GM21786 (cell line): Measurements from ENCODE around the gene TRPM3.
"Not testable (repeated sequence)": the region's sequence is repeated elsewhere in the genome, so short reads cannot be mapped to it uniquely, and the experiment has no call there.

ENCODE experiments used
- ATAC-seq: cut with Tn5 transposase; IDR thresholded peaks from one replicate; pipeline ENCODE4 v1.9.1; 2021; ENCODE audit not compliant: unreplicated experiment

TRPM3 gene

DNA sequence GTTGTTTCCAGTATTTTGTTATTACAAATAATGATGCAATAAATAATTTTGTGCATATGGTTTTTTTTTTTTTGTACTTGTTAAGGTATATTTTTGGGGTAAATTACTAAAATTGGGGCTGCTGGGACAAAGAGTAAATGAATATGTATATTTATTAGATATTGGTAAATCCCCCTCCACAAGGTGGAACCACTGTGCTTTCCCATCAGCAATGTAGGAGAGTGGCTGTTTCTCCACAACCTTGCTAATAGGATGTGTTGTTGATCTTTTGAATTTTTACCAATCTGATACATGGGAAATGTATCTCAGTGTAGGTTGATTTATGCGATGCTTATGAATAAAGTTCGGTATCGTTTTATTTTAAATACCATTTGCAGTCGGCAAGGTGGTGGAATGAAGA lies 118.1 kb downstream of the TRPM3 start:
- no peak for ATAC-seq

GRCh38 chr9:71001780-71002386 lies 119.5 kb downstream of the TRPM3 start:
- ATAC-seq, result no peak

GRCh38 chr9:70998962-70999361 lies 122.5 kb downstream of the TRPM3 start:
- ATAC-seq, result no peak

GRCh38 chr9:70995511-70995910 lies 125.9 kb downstream of the TRPM3 start:
- ATAC-seq, result no peak

DNA sequence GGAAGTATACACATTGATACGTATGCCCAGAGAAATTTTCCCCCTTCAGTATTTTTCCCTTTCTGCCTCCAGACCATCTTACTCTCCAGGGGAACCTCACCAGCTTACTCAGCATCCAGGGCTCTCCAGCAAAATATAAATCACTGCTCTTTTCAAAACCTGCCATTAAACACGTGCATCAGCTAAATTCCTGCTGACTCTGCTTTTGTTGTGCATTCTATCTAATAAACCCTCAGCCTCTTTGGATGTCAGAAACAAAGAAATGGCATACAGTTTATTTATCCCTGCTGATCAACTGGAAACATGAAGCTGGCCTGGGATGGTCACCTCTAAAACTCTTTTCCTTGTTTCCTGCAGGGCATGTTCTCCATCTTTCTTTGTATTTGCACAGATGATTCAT lies 126.8 kb downstream of the TRPM3 start:
- ATAC-seq, result no peak

DNA sequence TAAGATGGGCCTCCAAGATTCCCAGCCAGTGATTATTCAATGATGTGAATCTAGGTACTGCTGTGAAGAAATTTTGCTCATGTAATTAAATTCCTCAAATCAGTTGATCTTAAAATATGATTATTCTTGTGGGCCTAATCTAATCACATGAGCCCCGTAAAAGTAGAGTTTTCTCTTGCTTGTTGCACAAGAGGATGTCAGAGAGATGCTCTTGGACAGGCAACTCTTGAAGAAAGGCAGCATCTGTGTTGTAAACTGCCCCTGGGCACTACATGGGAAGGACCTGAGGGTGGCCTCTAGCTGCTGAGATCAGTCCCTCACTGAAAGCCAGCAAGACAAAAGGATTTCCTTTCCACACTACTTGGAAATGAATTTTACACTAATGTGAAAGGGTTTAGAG lies 132.9 kb downstream of the TRPM3 start:
- ATAC-seq, result no peak

DNA sequence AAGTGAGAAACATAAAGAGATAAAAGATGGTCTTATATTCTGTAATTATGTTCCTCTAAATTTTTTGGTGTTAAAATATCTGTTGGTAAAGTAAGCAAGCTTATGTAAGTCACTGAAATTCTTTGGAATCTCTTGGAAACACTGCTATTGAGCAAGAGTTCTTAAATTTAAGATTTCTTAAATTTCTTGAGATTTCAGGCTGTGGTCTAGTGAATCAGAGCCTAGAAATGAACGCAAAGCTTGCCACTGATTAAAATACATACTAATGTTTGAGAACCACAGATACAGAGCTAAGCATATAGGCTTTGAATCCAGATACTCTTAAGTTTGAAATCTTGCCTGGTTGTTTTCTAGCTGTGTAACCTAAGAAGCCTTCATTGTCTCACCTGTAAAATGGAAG lies 133.4 kb downstream of the TRPM3 start:
- ATAC-seq, result no peak

GRCh38 chr9:70986984-70987383 lies 134.4 kb downstream of the TRPM3 start:
- no peak for ATAC-seq

GRCh38 chr9:70983723-70984295 lies 137.6 kb downstream of the TRPM3 start:
- ATAC-seq, result no peak

DNA sequence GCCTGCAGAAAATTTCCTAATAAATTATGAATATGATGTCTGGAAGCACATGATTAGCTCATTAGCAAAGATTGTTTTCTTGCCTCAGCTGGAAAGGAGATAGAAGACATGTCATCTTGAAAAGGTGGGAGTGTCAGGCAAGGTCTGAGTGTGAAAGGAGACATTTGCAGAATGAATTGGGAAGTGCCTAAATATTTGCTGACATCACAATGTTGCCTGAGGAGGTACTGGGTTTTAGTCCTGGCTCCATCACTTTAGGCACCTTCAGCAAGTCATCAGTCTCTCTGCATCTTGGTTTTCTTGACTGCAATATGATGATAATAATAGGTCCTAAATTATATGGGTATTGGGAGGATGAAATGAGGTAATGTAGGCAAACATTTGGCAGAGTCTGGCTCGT lies 140.1 kb downstream of the TRPM3 start:
- ATAC-seq, result no peak

GRCh38 chr9:70979966-70980365 lies 141.5 kb downstream of the TRPM3 start:
- ATAC-seq, result no peak

DNA sequence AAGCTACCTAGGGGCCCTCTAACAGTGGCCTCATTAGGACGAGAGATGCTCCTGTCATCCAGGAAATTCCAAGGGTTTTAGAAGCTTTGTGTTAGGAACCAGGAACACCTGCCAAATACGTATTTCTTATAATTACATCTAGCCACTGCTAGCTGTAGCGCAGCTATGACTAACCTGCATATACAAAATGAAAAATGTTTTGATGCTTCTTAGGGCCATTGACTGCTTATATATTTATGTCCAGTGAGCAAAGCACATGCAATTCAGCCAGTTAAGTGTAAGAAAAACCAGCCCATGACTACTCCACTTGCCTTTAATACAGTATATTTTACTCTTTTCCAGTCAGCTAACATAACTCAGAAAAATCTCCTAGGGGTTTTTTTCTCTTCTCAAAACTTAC lies 143.3 kb downstream of the TRPM3 start:
- ATAC-seq, result no peak

- ATAC-seq, result no peak
Measured at GRCh38 chr9:70975821-70976220, 145.6 kb downstream of the TRPM3 start.

GRCh38 chr9:70971723-70972122 lies 149.7 kb downstream of the TRPM3 start:
- ATAC-seq, result no peak

- not testable (repeated sequence) for ATAC-seq
Measured at GRCh38 chr9:70966380-70966779, 155.0 kb downstream of the TRPM3 start.

DNA sequence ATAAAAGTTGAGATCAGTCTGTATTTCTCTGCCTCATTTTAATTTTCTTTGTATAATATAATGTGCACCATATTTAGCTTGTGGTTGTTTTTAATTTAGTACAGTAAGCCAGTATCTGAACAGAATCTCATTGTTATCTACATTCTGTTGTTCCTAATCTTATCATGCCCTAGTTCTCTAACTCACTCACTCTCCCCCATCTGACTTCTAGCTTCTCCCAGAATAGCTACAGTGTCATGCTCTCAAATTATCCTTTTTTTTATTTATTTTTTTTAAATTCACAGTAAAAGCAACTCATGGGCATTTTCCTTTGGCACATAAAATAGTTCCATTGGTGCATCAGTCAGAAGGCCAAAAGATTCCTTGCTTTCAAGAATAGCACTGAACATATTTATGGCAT lies 156.6 kb downstream of the TRPM3 start:
- ATAC-seq, result no peak

DNA sequence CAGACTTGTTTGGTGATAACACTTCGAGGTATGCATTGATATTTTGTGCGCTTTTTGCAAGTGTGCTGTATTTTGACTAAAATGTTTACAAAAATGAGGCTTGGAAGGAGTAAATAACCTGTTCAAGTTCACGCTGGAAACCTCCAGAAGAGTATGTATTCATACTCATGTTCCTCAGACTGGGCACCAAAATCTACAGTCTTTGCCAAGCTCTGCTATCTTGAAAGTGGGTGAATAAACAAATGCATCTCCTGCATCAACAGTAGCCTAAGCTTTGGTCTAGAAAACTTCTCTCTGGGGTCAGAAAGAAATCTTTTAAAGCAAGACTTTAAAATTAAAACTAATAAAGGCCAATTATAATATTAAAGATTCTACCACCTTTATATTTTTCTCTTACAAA lies 157.9 kb downstream of the TRPM3 start:
- ATAC-seq, result no peak

- no peak for ATAC-seq
Measured at GRCh38 chr9:70962761-70963440, 158.5 kb downstream of the TRPM3 start.

DNA sequence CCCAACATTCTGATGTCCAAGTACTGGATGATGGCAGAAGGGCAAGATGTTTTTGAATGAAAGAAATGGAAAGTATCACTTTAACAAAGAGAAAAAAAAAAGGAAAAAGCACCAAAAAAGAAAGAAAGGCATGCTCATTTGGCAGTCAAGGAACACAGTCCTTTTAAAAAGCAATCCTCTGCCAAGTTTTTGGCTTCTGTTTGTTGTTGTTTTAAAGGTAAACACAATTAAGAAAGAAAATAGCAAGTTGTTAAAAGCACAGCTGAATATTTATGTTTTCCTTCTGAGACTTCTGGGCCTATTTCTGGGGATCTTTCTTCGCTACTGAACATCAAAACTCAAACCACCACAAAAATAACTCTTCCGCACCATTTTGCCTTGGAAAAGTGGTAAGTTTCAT lies 162.1 kb downstream of the TRPM3 start:
- ATAC-seq, result no peak

- ATAC-seq, result no peak
Measured at GRCh38 chr9:70954596-70955143, 166.8 kb downstream of the TRPM3 start.

GRCh38 chr9:70954126-70954525 lies 167.3 kb downstream of the TRPM3 start:
- ATAC-seq, result no peak
